ENCODE results near the gene GLO1. TPM values are rescaled to one million over a fixed set of nuclear protein-coding genes. Genes with fewer than 3 reads are reported as not detected.
A peak's percentile ranks its signal among the peaks of the same experiment; 100 is the strongest.

Gene GLO1
- total RNA-seq, 3 donors from 2014 or later = 97.3 to 140 (median 101) TPM

- Mint-ChIP-seq H3K4me1 (ENCODE audit: low read depth) (peaks cover 63% of the 10 kb centered on the region), H3K9me3 (no peaks in the 10 kb centered on the region), H3K27me3 (ENCODE audit: low read depth) (no peaks in the 10 kb centered on the region), H3K4me3 (peak overlapping the region; percentile 4), H3K36me3 (ENCODE audit: insufficient read depth) (no peaks in the 10 kb centered on the region)
- DNase-seq (no peak), ATAC-seq (no peak)
These were observed 65.2 kb downstream of the GLO1 start for GRCh38 chr6:38637756-38638155.

DNA sequence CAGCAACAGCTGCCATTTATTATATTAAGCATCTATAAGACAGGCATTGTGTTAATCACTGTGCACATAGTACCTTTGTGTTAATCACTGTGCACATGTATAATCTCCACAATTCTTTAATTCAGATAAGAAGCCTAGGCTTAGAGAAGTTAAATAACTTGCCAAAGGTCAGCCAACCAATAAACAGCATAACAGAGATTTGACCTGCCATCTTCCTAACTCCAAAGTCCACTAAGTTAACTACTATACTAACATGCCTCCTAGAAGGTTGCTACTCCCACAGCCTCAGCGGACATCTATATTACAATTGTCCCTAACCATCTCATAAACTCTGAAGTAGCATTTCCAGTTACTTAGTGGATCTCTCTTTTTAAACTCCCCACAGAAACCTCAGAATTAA, 66.9 kb downstream of the GLO1 start:
- H3K4me1 Mint-ChIP-seq (ENCODE audit: low read depth) = peaks cover 55% of the 10 kb centered on the region
- no peaks in the 10 kb centered on the region for H3K27me3 Mint-ChIP-seq (ENCODE audit: low read depth)
- ATAC-seq (no peak), DNase-seq (no peak)
- no peak overlapping the region for H3K4me3 Mint-ChIP-seq
- no peaks in the 10 kb centered on the region for H3K9me3 Mint-ChIP-seq
- no peaks in the 10 kb centered on the region for H3K36me3 Mint-ChIP-seq (ENCODE audit: insufficient read depth)

- Mint-ChIP-seq H3K36me3 (ENCODE audit: insufficient read depth) (no peaks in the 10 kb centered on the region), H3K9me3 (no peaks in the 10 kb centered on the region), H3K4me1 (ENCODE audit: low read depth) (peaks cover 46% of the 10 kb centered on the region), H3K27me3 (ENCODE audit: low read depth) (no peaks in the 10 kb centered on the region), H3K4me3 (no peak overlapping the region)
- no peak for DNase-seq
- no peak for ATAC-seq
These were observed 68.4 kb downstream of the GLO1 start for GRCh38 chr6:38634518-38634917.

DNA sequence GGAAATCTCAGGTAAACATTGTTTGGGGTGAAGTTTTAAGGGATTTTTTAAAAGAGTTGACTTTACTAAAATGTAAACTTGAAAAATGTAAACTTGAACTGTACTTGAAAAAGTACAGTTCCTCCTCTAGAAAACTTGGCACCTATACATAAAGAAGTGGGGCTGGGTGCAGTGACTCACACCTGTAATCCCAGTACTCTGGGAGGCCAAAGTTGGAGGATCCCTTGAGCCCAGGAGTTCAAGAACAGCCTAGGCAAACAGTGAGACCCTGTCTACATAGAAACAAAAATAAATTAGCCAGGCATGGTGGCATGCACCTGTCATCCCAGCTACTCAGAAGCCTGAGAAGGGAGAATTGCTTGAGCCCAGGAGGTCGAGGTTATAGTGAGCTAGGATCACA, 70.5 kb downstream of the GLO1 start:
- H3K27me3 Mint-ChIP-seq (ENCODE audit: low read depth) = no peaks in the 10 kb centered on the region
- DNase-seq = no peak
- ATAC-seq = no peak
- H3K4me1 Mint-ChIP-seq (ENCODE audit: low read depth) = peaks cover 38% of the 10 kb centered on the region
- H3K4me3 Mint-ChIP-seq = no peak overlapping the region
- H3K36me3 Mint-ChIP-seq (ENCODE audit: insufficient read depth) = no peaks in the 10 kb centered on the region
- H3K9me3 Mint-ChIP-seq = no peaks in the 10 kb centered on the region

- H3K9me3 Mint-ChIP-seq = no peaks in the 10 kb centered on the region
- no peaks in the 10 kb centered on the region for H3K27me3 Mint-ChIP-seq (ENCODE audit: low read depth)
- no peak for ATAC-seq
- H3K4me3 Mint-ChIP-seq = no peak overlapping the region
- DNase-seq = no peak
- no peaks in the 10 kb centered on the region for H3K36me3 Mint-ChIP-seq (ENCODE audit: insufficient read depth)
- peaks cover 28% of the 10 kb centered on the region for H3K4me1 Mint-ChIP-seq (ENCODE audit: low read depth)
These were observed 71.7 kb downstream of the GLO1 start for GRCh38 chr6:38631186-38631783.

Other genes starting within 250 kb of the GLO1 start
- 10 to 100 TPM; 13.1 to 22.9 (median 15.5) TPM for gene BTBD9, start 63.2 kb downstream of the GLO1 start, total RNA-seq
- under 1 TPM; 0.11 to 0.22 (median 0.13) TPM for gene DNAH8, start 12.2 kb upstream of the GLO1 start, total RNA-seq